Panc1 (cell line): Measurements from ENCODE around the gene FAM13A. TPM values are rescaled to one million over a fixed set of nuclear protein-coding genes. Genes with fewer than 3 reads are reported as not detected.
"Not testable (repeated sequence)": the region's sequence is repeated elsewhere in the genome, so short reads cannot be mapped to it uniquely, and the experiment has no call there.

Source experiments
- ATAC-seq: fragments of 200-7000 bp; cut with Tn5 transposase; 2 replicates; pipeline ENCODE4 v1.9.1; 2020; ENCODE audit warnings: mild to moderate bottlenecking, moderate library complexity
- BruUV-seq: library from RNA; stranded (reverse); fragments of 400-500 nt; replicated peaks from 2 replicates; lab custom pipeline; 2021; lab: Mats Ljungman, UMichigan
- CTCF ChIA-PET: fragments of 300-600 bp; sonication (Branson Sonifier 250); formaldehyde crosslinking; loops from one replicate; lab custom pipeline; 2022; ENCODE audit warnings: antibody characterized with exemption; lab: Charles Lee
- POLR2A ChIA-PET: fragments of 300-600 bp; sonication (Branson Sonifier 250); formaldehyde crosslinking; loops from one replicate; lab custom pipeline; 2022; ENCODE audit warnings: antibody characterized with exemption; lab: Charles Lee
- DNase-seq: peaks from one replicate; pipeline ENCODE4 v3.0.0-alpha.2; 2010; ENCODE audit warnings: low read depth, low spot score
- H3K27ac ChIP-seq: 2 replicates; pipeline ENCODE4 v1.5.1; 2011; ENCODE audit warnings: mild to moderate bottlenecking, low read length, inconsistent platforms
- H3K27me3 ChIP-seq: fragments of 200-500 bp; sonication (Bioruptor generic); 2 replicates; pipeline ENCODE4 v1.6.0; 2014; ENCODE audit warnings: low read length, inconsistent platforms; ENCODE audit not compliant: control insufficient read depth, insufficient read depth
- H3K36me3 ChIP-seq: fragments of 200-500 bp; sonication (Bioruptor generic); 2 replicates; pipeline ENCODE4 v1.5.1; 2014; ENCODE audit warnings: inconsistent platforms, mild to moderate bottlenecking, low read length, moderate library complexity; ENCODE audit not compliant: control insufficient read depth, insufficient read depth
- H3K4me1 ChIP-seq: 2 replicates; pipeline ENCODE4 v1.5.1; 2011; ENCODE audit warnings: inconsistent platforms, mild to moderate bottlenecking, low read length, moderate library complexity; ENCODE audit not compliant: control insufficient read depth, insufficient read depth
- H3K4me3 ChIP-seq, 2 experiments: 2 replicates each; pipeline ENCODE4 v1.5.1; 2011 to 2012; ENCODE audit warnings: low read depth in 2 of 2, low read length in 2 of 2, mild to moderate bottlenecking in 2 of 2, inconsistent platforms in 1 of 2, moderate library complexity in 1 of 2
- H3K9me3 ChIP-seq: fragments of 200-500 bp; sonication (Bioruptor generic); 2 replicates; pipeline ENCODE4 v1.5.1; 2014; ENCODE audit warnings: low read depth, mild to moderate bottlenecking, inconsistent platforms, low read length, moderate library complexity; ENCODE audit not compliant: control insufficient read depth, insufficient read depth
- POLR2AphosphoS5 ChIP-seq: IDR thresholded peaks from 2 replicates; pipeline ENCODE4 v1.6.1; 2012; ENCODE audit warnings: mild to moderate bottlenecking, low read depth, low read length, moderate library complexity
- SIN3A ChIP-seq: IDR thresholded peaks from 2 replicates; pipeline ENCODE4 v1.6.1; 2012; ENCODE audit warnings: low read depth, mild to moderate bottlenecking, low read length, moderate library complexity, borderline replicate concordance; ENCODE audit not compliant: insufficient read depth
- TCF7L2 ChIP-seq: IDR thresholded peaks from 2 replicates; pipeline ENCODE4 v1.6.1; 2011; ENCODE audit warnings: mild to moderate bottlenecking, low read depth, low read length, inconsistent platforms
- in situ Hi-C: cut with HindIII; loops from 2 replicates; pipeline ENCODE4 v1.10.0; 2016; ENCODE audit warnings: low sequenced_read_pairs, low pct_unique_long_range_greater_than_20kb
- intact Hi-C: fragments of 100-400 bp; cut with micrococcal nuclease; formaldehyde crosslinking; loops from one replicate; pipeline ENCODE4 v1.10.0; 2022; ENCODE audit not compliant: unreplicated experiment
- total RNA-seq: library from RNA; stranded (reverse); gene quantifications from one replicate; pipeline ENCODE4 v1.2.1, GENCODE V29; 2021; ENCODE audit not compliant: unreplicated experiment
- TF ChIP-seq, protein P1 (sequence below): fragments of 450-650 bp; IDR thresholded peaks from 2 replicates; pipeline ENCODE4 v1.5.1; 2017; ENCODE audit warnings: mild to moderate bottlenecking
- TF ChIP-seq, protein P2 (sequence below), 2 experiments: IDR thresholded peaks; 2 replicates each; pipeline ENCODE4 v1.6.1; 2011 to 2012; ENCODE audit warnings: low read depth in 2 of 2, control low read depth in 1 of 2, low read length in 1 of 2, mild to moderate bottlenecking in 1 of 2, moderate library complexity in 1 of 2; ENCODE audit not compliant: insufficient read depth in 1 of 2

The FAM13A gene
- total RNA-seq, 1 experiment from 2014 or later: 5.8 TPM

DNA sequence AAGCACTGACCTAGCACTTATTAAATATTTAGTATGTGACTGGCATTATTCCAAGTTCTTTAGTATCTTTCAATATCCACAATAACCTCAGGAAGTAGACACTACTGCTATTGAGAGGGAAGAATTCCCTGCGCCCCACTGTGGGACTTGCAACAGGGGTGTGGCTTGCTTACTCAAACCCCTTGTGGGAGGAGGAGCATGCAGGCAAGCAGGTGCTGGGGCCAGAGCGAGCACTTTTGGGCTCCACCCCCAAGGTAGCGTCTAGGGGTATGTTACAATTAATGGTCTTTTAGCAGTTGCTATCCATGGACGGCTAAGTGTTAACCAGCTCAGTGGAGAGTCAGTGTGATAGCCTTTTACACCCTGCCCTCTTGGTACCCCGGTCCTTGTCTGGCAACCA lies 50.7 kb downstream of the FAM13A start:
- BruUV-seq: no TSS peak
- H3K27ac ChIP-seq: no peak overlapping the region
- no peaks in the 10 kb centered on the region for H3K36me3 ChIP-seq
- H3K4me3 ChIP-seq: no peak overlapping the region
- in situ Hi-C loops (no loop called here), intact Hi-C loops (no loop called here)
- CTCF ChIA-PET: no interaction called here
- DNase-seq (no peak), ATAC-seq (no peak)
- TF ChIP-seq SIN3A (no peak), TCF7L2 (no peak), POLR2AphosphoS5 (no peak)
- TF ChIP-seq, protein P1, sequence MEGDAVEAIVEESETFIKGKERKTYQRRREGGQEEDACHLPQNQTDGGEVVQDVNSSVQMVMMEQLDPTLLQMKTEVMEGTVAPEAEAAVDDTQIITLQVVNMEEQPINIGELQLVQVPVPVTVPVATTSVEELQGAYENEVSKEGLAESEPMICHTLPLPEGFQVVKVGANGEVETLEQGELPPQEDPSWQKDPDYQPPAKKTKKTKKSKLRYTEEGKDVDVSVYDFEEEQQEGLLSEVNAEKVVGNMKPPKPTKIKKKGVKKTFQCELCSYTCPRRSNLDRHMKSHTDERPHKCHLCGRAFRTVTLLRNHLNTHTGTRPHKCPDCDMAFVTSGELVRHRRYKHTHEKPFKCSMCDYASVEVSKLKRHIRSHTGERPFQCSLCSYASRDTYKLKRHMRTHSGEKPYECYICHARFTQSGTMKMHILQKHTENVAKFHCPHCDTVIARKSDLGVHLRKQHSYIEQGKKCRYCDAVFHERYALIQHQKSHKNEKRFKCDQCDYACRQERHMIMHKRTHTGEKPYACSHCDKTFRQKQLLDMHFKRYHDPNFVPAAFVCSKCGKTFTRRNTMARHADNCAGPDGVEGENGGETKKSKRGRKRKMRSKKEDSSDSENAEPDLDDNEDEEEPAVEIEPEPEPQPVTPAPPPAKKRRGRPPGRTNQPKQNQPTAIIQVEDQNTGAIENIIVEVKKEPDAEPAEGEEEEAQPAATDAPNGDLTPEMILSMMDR: no peak
- TF ChIP-seq, protein P2, sequence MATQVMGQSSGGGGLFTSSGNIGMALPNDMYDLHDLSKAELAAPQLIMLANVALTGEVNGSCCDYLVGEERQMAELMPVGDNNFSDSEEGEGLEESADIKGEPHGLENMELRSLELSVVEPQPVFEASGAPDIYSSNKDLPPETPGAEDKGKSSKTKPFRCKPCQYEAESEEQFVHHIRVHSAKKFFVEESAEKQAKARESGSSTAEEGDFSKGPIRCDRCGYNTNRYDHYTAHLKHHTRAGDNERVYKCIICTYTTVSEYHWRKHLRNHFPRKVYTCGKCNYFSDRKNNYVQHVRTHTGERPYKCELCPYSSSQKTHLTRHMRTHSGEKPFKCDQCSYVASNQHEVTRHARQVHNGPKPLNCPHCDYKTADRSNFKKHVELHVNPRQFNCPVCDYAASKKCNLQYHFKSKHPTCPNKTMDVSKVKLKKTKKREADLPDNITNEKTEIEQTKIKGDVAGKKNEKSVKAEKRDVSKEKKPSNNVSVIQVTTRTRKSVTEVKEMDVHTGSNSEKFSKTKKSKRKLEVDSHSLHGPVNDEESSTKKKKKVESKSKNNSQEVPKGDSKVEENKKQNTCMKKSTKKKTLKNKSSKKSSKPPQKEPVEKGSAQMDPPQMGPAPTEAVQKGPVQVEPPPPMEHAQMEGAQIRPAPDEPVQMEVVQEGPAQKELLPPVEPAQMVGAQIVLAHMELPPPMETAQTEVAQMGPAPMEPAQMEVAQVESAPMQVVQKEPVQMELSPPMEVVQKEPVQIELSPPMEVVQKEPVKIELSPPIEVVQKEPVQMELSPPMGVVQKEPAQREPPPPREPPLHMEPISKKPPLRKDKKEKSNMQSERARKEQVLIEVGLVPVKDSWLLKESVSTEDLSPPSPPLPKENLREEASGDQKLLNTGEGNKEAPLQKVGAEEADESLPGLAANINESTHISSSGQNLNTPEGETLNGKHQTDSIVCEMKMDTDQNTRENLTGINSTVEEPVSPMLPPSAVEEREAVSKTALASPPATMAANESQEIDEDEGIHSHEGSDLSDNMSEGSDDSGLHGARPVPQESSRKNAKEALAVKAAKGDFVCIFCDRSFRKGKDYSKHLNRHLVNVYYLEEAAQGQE (IDR thresholded peaks at IDR 0.05; ENCODE audit: insufficient read depth in 1 of 2, low read depth in 2 of 2, low read length in 1 of 2): no peak
- H3K27me3 ChIP-seq: no peaks in the 10 kb centered on the region
- no peaks in the 10 kb centered on the region for H3K9me3 ChIP-seq
- POLR2A ChIA-PET: no interaction called here
- no peaks in the 10 kb centered on the region for H3K4me1 ChIP-seq

DNA sequence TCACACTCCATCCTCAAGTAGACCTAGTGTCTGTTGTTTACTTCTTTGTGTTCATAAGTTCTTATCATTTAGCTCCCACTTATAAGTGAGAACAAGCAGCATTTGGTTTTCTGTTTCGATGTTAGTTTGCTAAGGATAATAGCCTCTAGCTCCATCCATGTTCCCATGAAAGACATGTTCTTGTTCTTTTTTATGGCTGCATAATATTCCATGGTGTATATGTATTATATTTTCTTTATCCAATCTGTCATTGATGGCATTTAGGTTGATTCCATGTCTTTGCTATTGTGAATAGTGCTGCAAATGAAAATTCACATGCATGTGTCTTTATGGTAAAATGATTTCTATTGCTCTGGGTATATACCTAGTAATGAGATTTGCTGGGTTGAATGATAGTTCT lies 51.9 kb downstream of the FAM13A start:
- H3K36me3 ChIP-seq, in situ Hi-C loops, DNase-seq, H3K4me3 ChIP-seq, H3K27ac ChIP-seq, BruUV-seq, H3K4me1 ChIP-seq, intact Hi-C loops, H3K9me3 ChIP-seq, CTCF ChIA-PET, ATAC-seq, H3K27me3 ChIP-seq: not testable (repeated sequence)
- POLR2A ChIA-PET: interaction anchor here (0.6 kb wide), 1 partner anchor 1818 kb away, joined by 3 read pairs; no protein-coding TSS in a partner anchor

DNA sequence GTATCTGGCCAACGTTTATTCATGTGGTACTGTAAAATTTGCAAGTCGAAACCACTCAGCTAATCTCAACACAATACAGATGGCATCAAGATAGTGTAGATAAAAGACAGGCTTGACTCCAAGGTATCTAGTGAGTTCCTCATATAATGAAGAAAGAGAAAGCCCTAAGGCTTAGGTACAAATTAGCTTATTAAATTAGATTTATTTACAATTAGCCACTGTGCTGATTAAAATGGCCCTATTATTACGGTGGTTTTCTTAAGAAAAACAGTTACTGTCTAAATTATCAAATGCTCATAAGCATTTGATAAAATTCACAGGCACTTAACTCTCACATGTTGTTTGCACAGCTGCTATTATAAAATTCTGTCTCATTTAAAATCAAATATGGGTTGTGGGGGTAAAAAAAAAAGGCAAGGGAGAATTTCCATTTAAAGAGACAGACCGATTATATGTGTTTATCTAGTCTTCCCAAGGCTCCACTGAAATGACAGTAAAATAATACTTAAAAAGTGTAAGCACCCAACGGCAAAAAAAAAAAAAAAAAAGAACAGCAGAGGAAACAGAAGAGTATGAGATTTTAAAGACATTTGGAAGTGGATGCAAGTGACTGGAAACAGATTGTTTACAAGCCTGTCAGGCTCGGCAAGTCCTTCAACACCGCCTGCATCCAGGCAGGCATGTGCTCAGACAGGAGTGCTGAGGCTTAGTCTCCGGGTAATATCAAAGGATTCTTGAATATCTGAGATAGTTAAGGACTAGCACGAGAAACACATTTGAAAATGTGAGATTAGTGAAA lies 55.1 kb downstream of the FAM13A start:
- Histone ChIP-seq H3K4me1 (no peaks in the 10 kb centered on the region), H3K4me3 (no peak overlapping the region), H3K9me3 (no peaks in the 10 kb centered on the region), H3K36me3 (no peaks in the 10 kb centered on the region), H3K27me3 (no peaks in the 10 kb centered on the region), H3K27ac (no peak overlapping the region)
- ChIA-PET POLR2A (no interaction called here), CTCF (no interaction called here)
- intact Hi-C loops: no loop called here
- in situ Hi-C loops: no loop called here
- DNase-seq (no peak), ATAC-seq (no peak)
- BruUV-seq: no TSS peak
- TF ChIP-seq TCF7L2: peak; percentile 56; the same call in 1 of the 2 replicates
- no peak for TF ChIP-seq SIN3A
